ENCODE data around the gene TBX1.
A peak's percentile ranks its signal among the peaks of the same experiment; 100 is the strongest.

Gene TBX1

GRCh38 chr22:19755145-19755710, 5.3 kb upstream of the TBX1 start:
- no peak for DNase-seq

GRCh38 chr22:19755722-19756287, 4.8 kb upstream of the TBX1 start:
- DNase-seq = no peak

GRCh38 chr22:19756288-19757128, 4.1 kb upstream of the TBX1 start:
- peak; percentile 9 for DNase-seq

- no peak for DNase-seq
Observed at GRCh38 chr22:19757140-19757984, 3.2 kb upstream of the TBX1 start.

- DNase-seq = no peak
Observed at GRCh38 chr22:19757985-19758895, 2.3 kb upstream of the TBX1 start.

- no peak for DNase-seq
Observed at GRCh38 chr22:19758896-19759426, 1.6 kb upstream of the TBX1 start.

- DNase-seq = no peak
Observed at GRCh38 chr22:19759427-19760057, 1.0 kb upstream of the TBX1 start.

- no peak for DNase-seq
Observed at GRCh38 chr22:19760951-19761724, 560 bp downstream of the TBX1 start.

GRCh38 chr22:19761725-19762567, 1.4 kb downstream of the TBX1 start:
- DNase-seq = no peak

GRCh38 chr22:19762568-19763457, 2.2 kb downstream of the TBX1 start:
- DNase-seq = no peak

GRCh38 chr22:19763458-19764298, 3.1 kb downstream of the TBX1 start:
- no peak for DNase-seq

- no peak for DNase-seq
Observed at GRCh38 chr22:19764299-19764593, 3.7 kb downstream of the TBX1 start.

- DNase-seq = no peak
Observed at GRCh38 chr22:19764636-19765476, 4.3 kb downstream of the TBX1 start.

GRCh38 chr22:19765477-19766239, 5.1 kb downstream of the TBX1 start:
- DNase-seq = no peak

- DNase-seq = no peak
Observed at GRCh38 chr22:19766240-19766510, 5.6 kb downstream of the TBX1 start.

All from NCI-H2029 treated with DMSO at 0.1 percent for 48 hours (cell line).